HepG2 (cell line): ENCODE results near the gene TBC1D10B. TPM values are rescaled to one million over a fixed set of nuclear protein-coding genes. Genes with fewer than 3 reads are reported as not detected.

Experiments
- ASH2L ChIP-seq: fragments of 300-600, 200-600 bp; sonication (generic); IDR thresholded peaks from 2 replicates; pipeline ENCODE4 v1.7.0; 2017; ENCODE audit warnings: low read depth, mild to moderate bottlenecking, moderate library complexity, mixed read lengths, low read length; ENCODE audit not compliant: insufficient read length
- GPN1 ChIP-seq: sonication (generic); formaldehyde crosslinking; IDR thresholded peaks from 2 replicates; pipeline ENCODE4 v1.5.1; 2020; ENCODE audit warnings: missing genetic modification reagents, borderline replicate concordance
- NRL ChIP-seq: sonication (generic); formaldehyde crosslinking; IDR thresholded peaks from 2 replicates; pipeline ENCODE4 v1.5.0; 2020; ENCODE audit warnings: missing genetic modification reagents, mild to moderate bottlenecking, moderate library complexity, borderline replicate concordance
- PAWR ChIP-seq: sonication (generic); formaldehyde crosslinking; IDR thresholded peaks from 2 replicates; pipeline ENCODE4 v1.4.0; 2020; ENCODE audit warnings: missing genetic modification reagents, mild to moderate bottlenecking, borderline replicate concordance
- SALL1 ChIP-seq: sonication (generic); formaldehyde crosslinking; IDR thresholded peaks from 2 replicates; pipeline ENCODE4 v1.8.0; 2022; ENCODE audit warnings: mild to moderate bottlenecking, missing genetic modification reagents
- SP4 ChIP-seq: sonication (generic); formaldehyde crosslinking; IDR thresholded peaks from 2 replicates; pipeline ENCODE4 v1.8.1; 2023; ENCODE audit warnings: mild to moderate bottlenecking, missing genetic modification reagents
- ZNF329 ChIP-seq: sonication (generic); formaldehyde crosslinking; IDR thresholded peaks from 2 replicates; pipeline ENCODE4 v1.9.0; 2021; ENCODE audit warnings: low read depth, mild to moderate bottlenecking, missing genetic modification reagents
- ZNF367 ChIP-seq: sonication (generic); formaldehyde crosslinking; IDR thresholded peaks from 2 replicates; pipeline ENCODE4 v1.4.0; 2020; ENCODE audit warnings: missing genetic modification reagents, borderline replicate concordance
- ZNF382 ChIP-seq: sonication (generic); formaldehyde crosslinking; IDR thresholded peaks from 2 replicates; pipeline ENCODE4 v1.5.0; 2020; ENCODE audit warnings: missing genetic modification reagents, mild to moderate bottlenecking, borderline replicate concordance
- ZNF441 ChIP-seq: sonication (generic); formaldehyde crosslinking; IDR thresholded peaks from 2 replicates; pipeline ENCODE4 v1.7.0; 2021; ENCODE audit warnings: missing genetic modification reagents, borderline replicate concordance
- polyA plus RNA-seq, 8 experiments: library from polyadenylated mRNA; depleted of rRNA in 3 of 8; stranded (reverse) in 7 of 8; unstranded in 1 of 8; fragments of >200 nt; fragmentation: Illumina TruSeq in 4 of 8; extraction: Trizol in 4 of 8; gene quantifications; 2 replicates each; pipeline versions ENCODE4 v1.2.1 to v1.2.3, GENCODE V29; 2011 to 2016; ENCODE audit warnings: low read depth in 4 of 8, missing spikeins in 1 of 8, mixed read lengths in 1 of 8; ENCODE audit not compliant: insufficient read depth in 1 of 8
- total RNA-seq, 5 experiments: library from RNA; depleted of rRNA; stranded (reverse); fragments of >200 nt; fragmentation: Illumina TruSeq; extraction: Trizol; gene quantifications; 2 replicates each; pipeline ENCODE4 v1.2.3, GENCODE V29; 2016; ENCODE audit warnings: low read depth in 1 of 5
- TF ChIP-seq, protein P1 (sequence below): sonication (generic); formaldehyde crosslinking; IDR thresholded peaks from 2 replicates; pipeline ENCODE4 v1.8.1; 2023; ENCODE audit warnings: mild to moderate bottlenecking, missing genetic modification reagents
- TF ChIP-seq, protein P2 (sequence below): sonication (generic); formaldehyde crosslinking; IDR thresholded peaks from 2 replicates; pipeline ENCODE4 v1.5.0; 2020; ENCODE audit warnings: missing genetic modification reagents, mild to moderate bottlenecking, borderline replicate concordance
- TF ChIP-seq, protein P3 (sequence below): sonication (generic); formaldehyde crosslinking; IDR thresholded peaks from 2 replicates; pipeline ENCODE4; 2020; ENCODE audit warnings: missing genetic modification reagents, mild to moderate bottlenecking, borderline replicate concordance
- TF ChIP-seq, protein P4 (sequence below): sonication (generic); formaldehyde crosslinking; conservative IDR thresholded peaks from 2 replicates; pipeline ENCODE4 v1.4.0; 2020; ENCODE audit warnings: missing genetic modification reagents
- TF ChIP-seq, protein P5 (sequence below): sonication (generic); formaldehyde crosslinking; IDR thresholded peaks from 2 replicates; pipeline ENCODE4 v1.4.0; 2020; ENCODE audit warnings: mild to moderate bottlenecking, missing genetic modification reagents, borderline replicate concordance

Gene TBC1D10B
- total and polyA plus RNA-seq, 2 of the 13 experiments (the other 11 are each of a cell fraction or from before 2014, with no cell fraction given), result 15.7 to 24.8 TPM

DNA sequence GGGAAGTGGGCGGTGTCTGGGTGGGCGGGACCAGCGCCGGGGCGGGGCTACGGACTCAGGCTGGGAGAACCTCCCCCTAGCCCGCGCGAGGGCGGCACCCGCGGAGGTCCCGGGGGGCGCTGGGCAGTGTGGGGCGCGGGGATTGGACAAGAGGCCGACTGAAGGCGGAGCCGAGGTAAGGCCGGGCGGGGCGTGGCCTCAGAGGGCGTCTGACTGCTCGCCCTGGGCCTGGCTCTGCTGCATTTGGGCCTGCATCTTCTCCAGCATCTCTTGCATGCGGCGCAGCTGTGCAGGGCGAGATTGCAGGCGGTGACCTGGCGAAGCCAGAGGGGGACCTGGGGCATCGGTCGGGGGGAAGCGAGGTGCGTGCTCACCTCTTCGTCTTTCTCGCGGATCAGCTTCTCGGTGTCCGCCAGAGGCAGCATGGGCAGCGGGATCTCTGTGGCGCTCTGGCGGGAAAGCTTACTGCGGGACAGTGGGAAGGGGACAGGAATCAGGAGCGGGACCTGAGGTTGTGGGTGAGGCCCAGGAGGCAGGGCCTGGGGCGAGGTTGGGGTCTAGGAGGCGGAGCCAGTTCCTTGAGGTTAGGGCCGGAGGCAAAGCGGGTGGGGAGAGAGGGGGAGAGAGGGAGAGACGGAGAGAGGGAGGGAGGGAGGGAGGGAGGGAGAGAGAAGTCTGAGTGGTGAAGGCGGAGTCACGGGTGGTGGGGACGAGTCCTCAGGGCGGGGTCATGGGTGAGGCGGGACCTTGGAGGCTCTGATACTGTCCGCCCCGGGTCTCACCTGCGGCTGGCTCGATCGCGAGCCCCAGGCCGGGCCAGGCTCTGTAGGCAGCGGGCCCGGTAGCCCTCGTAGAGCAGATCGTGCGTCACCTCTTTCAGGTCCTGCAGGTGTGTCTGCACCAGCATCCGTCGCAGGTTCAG, 8.2 kb upstream of the TBC1D10B start (continued):
- TF ChIP-seq, protein P1, sequence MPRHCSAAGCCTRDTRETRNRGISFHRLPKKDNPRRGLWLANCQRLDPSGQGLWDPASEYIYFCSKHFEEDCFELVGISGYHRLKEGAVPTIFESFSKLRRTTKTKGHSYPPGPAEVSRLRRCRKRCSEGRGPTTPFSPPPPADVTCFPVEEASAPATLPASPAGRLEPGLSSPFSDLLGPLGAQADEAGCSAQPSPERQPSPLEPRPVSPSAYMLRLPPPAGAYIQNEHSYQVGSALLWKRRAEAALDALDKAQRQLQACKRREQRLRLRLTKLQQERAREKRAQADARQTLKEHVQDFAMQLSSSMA (CRISPR knock-in tag), result peak; percentile 90
- TF ChIP-seq, protein P2, sequence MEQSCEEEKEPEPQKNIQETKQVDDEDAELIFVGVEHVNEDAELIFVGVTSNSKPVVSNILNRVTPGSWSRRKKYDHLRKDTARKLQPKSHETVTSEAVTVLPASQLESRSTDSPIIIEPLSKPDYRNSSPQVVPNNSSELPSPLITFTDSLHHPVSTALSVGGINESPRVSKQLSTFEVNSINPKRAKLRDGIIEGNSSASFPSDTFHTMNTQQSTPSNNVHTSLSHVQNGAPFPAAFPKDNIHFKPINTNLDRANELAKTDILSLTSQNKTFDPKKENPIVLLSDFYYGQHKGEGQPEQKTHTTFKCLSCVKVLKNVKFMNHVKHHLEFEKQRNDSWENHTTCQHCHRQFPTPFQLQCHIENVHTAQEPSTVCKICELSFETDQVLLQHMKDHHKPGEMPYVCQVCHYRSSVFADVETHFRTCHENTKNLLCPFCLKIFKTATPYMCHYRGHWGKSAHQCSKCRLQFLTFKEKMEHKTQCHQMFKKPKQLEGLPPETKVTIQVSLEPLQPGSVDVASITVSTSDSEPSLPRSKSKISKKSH, result peak; percentile 33; the same call in 1 of the 2 replicates
- TF ChIP-seq, protein P3, sequence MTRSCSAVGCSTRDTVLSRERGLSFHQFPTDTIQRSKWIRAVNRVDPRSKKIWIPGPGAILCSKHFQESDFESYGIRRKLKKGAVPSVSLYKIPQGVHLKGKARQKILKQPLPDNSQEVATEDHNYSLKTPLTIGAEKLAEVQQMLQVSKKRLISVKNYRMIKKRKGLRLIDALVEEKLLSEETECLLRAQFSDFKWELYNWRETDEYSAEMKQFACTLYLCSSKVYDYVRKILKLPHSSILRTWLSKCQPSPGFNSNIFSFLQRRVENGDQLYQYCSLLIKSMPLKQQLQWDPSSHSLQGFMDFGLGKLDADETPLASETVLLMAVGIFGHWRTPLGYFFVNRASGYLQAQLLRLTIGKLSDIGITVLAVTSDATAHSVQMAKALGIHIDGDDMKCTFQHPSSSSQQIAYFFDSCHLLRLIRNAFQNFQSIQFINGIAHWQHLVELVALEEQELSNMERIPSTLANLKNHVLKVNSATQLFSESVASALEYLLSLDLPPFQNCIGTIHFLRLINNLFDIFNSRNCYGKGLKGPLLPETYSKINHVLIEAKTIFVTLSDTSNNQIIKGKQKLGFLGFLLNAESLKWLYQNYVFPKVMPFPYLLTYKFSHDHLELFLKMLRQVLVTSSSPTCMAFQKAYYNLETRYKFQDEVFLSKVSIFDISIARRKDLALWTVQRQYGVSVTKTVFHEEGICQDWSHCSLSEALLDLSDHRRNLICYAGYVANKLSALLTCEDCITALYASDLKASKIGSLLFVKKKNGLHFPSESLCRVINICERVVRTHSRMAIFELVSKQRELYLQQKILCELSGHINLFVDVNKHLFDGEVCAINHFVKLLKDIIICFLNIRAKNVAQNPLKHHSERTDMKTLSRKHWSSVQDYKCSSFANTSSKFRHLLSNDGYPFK, result peak; percentile 71; the same call in 1 of the 2 replicates
- TF ChIP-seq SALL1 (CRISPR knock-in tag), result peak; percentile 68
- TF ChIP-seq NRL (CRISPR knock-in tag), result peak; percentile 78
- TF ChIP-seq, protein P4, sequence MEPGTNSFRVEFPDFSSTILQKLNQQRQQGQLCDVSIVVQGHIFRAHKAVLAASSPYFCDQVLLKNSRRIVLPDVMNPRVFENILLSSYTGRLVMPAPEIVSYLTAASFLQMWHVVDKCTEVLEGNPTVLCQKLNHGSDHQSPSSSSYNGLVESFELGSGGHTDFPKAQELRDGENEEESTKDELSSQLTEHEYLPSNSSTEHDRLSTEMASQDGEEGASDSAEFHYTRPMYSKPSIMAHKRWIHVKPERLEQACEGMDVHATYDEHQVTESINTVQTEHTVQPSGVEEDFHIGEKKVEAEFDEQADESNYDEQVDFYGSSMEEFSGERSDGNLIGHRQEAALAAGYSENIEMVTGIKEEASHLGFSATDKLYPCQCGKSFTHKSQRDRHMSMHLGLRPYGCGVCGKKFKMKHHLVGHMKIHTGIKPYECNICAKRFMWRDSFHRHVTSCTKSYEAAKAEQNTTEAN (CRISPR knock-in tag), result no peak
- no peak for TF ChIP-seq ZNF441
- peak; percentile 97 for TF ChIP-seq SP4
- no peak for TF ChIP-seq ZNF367 (CRISPR knock-in tag)
- TF ChIP-seq, protein P5, sequence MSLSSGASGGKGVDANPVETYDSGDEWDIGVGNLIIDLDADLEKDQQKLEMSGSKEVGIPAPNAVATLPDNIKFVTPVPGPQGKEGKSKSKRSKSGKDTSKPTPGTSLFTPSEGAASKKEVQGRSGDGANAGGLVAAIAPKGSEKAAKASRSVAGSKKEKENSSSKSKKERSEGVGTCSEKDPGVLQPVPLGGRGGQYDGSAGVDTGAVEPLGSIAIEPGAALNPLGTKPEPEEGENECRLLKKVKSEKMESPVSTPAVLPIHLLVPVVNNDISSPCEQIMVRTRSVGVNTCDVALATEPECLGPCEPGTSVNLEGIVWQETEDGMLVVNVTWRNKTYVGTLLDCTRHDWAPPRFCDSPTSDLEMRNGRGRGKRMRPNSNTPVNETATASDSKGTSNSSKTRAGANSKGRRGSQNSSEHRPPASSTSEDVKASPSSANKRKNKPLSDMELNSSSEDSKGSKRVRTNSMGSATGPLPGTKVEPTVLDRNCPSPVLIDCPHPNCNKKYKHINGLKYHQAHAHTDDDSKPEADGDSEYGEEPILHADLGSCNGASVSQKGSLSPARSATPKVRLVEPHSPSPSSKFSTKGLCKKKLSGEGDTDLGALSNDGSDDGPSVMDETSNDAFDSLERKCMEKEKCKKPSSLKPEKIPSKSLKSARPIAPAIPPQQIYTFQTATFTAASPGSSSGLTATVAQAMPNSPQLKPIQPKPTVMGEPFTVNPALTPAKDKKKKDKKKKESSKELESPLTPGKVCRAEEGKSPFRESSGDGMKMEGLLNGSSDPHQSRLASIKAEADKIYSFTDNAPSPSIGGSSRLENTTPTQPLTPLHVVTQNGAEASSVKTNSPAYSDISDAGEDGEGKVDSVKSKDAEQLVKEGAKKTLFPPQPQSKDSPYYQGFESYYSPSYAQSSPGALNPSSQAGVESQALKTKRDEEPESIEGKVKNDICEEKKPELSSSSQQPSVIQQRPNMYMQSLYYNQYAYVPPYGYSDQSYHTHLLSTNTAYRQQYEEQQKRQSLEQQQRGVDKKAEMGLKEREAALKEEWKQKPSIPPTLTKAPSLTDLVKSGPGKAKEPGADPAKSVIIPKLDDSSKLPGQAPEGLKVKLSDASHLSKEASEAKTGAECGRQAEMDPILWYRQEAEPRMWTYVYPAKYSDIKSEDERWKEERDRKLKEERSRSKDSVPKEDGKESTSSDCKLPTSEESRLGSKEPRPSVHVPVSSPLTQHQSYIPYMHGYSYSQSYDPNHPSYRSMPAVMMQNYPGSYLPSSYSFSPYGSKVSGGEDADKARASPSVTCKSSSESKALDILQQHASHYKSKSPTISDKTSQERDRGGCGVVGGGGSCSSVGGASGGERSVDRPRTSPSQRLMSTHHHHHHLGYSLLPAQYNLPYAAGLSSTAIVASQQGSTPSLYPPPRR (CRISPR knock-in tag), result peak; percentile 44
- 0 out of 2 replicates have a peak, but pooled peaks have one; percentile 53 for TF ChIP-seq ZNF329 (CRISPR knock-in tag)
- TF ChIP-seq GPN1 (CRISPR knock-in tag), result no peak
- TF ChIP-seq ASH2L, result peak; percentile 82
- no peak for TF ChIP-seq ZNF382 (CRISPR knock-in tag)
- TF ChIP-seq PAWR (CRISPR knock-in tag), result peak; percentile 93; the same call in 1 of the 2 replicates
